ENCODE measurements around the gene CHMP4A.

- no peak for TF ChIP-seq CTCF (IDR thresholded peaks at IDR 0.05; ENCODE audit: insufficient read depth, low read depth, low read length)
- no peak for TF ChIP-seq EZH2 (IDR thresholded peaks at IDR 0.05; ENCODE audit: insufficient read depth, low read length)
Measured at GRCh38 chr14:24197056-24197450, 16.2 kb downstream of the CHMP4A start.

Data from astrocyte (in vitro differentiated cells and primary cell).